NCI-H82 treated with DMSO at 0.1 percent for 48 hours (cell line): ENCODE results near the gene KRT10.
"Not testable (repeated sequence)": the region's sequence is repeated elsewhere in the genome, so short reads cannot be mapped to it uniquely, and the experiment has no call there.

Experiments
- DNase-seq: peaks from one replicate; lab custom pipeline; 2025; ENCODE audit not compliant: unreplicated experiment; lab: John Stamatoyannopoulos, UW

Gene KRT10

GRCh38 chr17:40833882-40834281 lies 11.5 kb upstream of the KRT10 start:
- no peak for DNase-seq

- peak; percentile 4 for DNase-seq
Observed at GRCh38 chr17:40832840-40833239, 10.4 kb upstream of the KRT10 start.

GRCh38 chr17:40830085-40830776 lies 7.8 kb upstream of the KRT10 start:
- no peak for DNase-seq

GRCh38 chr17:40828454-40829044 lies 6.1 kb upstream of the KRT10 start:
- DNase-seq, result no peak

GRCh38 chr17:40827746-40828453 lies 5.5 kb upstream of the KRT10 start:
- no peak for DNase-seq

- DNase-seq, result no peak
Observed at GRCh38 chr17:40825599-40825998, 3.2 kb upstream of the KRT10 start.

- no peak for DNase-seq
Observed at GRCh38 chr17:40824015-40824832, 1.8 kb upstream of the KRT10 start.

- no peak for DNase-seq
Observed at GRCh38 chr17:40821536-40821935, 878 bp downstream of the KRT10 start.

- no peak for DNase-seq
Observed at GRCh38 chr17:40820228-40820838, 2.1 kb downstream of the KRT10 start.

GRCh38 chr17:40819528-40820125 lies 2.8 kb downstream of the KRT10 start:
- no peak for DNase-seq

GRCh38 chr17:40818733-40819527 lies 3.5 kb downstream of the KRT10 start:
- peak; percentile 11 for DNase-seq

GRCh38 chr17:40818343-40818732 lies 4.1 kb downstream of the KRT10 start:
- no peak for DNase-seq

GRCh38 chr17:40817103-40817682 lies 5.2 kb downstream of the KRT10 start:
- no peak for DNase-seq

GRCh38 chr17:40816569-40816968 lies 5.8 kb downstream of the KRT10 start:
- DNase-seq, result no peak

- DNase-seq, result no peak
Observed at GRCh38 chr17:40815381-40815780, 7.0 kb downstream of the KRT10 start.

GRCh38 chr17:40814657-40815056 lies 7.8 kb downstream of the KRT10 start:
- not testable (repeated sequence) for DNase-seq

- DNase-seq, result no peak
Observed at GRCh38 chr17:40813804-40814203, 8.6 kb downstream of the KRT10 start.

- DNase-seq, result no peak
Observed at GRCh38 chr17:40812639-40813038, 9.8 kb downstream of the KRT10 start.

- DNase-seq, result no peak
Observed at GRCh38 chr17:40810494-40810893, 11.9 kb downstream of the KRT10 start.
